GM12878 (cell line): ENCODE data around the gene SCD5. TPM values are rescaled to one million over a fixed set of nuclear protein-coding genes. Genes with fewer than 3 reads are reported as not detected.
A peak's percentile ranks its signal among the peaks of the same experiment; 100 is the strongest.

ENCODE experiments used
- ATAC-seq: fragments of 200-7000 bp; cut with Tn5 transposase; 3 replicates; pipeline ENCODE4 v1.9.1; 2020; ENCODE audit warnings: mild to moderate bottlenecking, moderate library complexity
- BruUV-seq: library from RNA; stranded (reverse); fragments of 400-500 nt; replicated peaks from 2 replicates; lab custom pipeline; 2021; lab: Mats Ljungman, UMichigan
- CTCF ChIA-PET: fragments of 300-600 bp; sonication (Branson Sonifier 250); formaldehyde crosslinking; extraction: SDS; loops from one replicate; lab custom pipeline; 2021; ENCODE audit warnings: inconsistent platforms; lab: Yijun Ruan, JAX
- POLR2A ChIA-PET: fragments of 350-600 bp; formaldehyde crosslinking; extraction: SDS; loops from one replicate; lab custom pipeline; 2021; ENCODE audit warnings: inconsistent platforms; lab: Charles Lee
- RAD21 ChIA-PET: fragments of 300-600 bp; sonication (Branson Sonifier 250); formaldehyde crosslinking; loops from one replicate; lab custom pipeline; 2023; ENCODE audit warnings: antibody characterized with exemption; ENCODE audit not compliant: unreplicated experiment; lab: Charles Lee
- SMC1A ChIA-PET: fragments of 300-600 bp; sonication (Branson Sonifier 250); formaldehyde crosslinking; loops from one replicate; lab custom pipeline; 2023; ENCODE audit not compliant: unreplicated experiment, uncharacterized antibody; lab: Charles Lee
- DNase-seq: peaks from one replicate; pipeline ENCODE4 v3.0.0-alpha.2; 2011; ENCODE audit warnings: low read depth, low spot score
- FAIRE-seq: peaks from 3 replicates; lab custom pipeline; 2011; peaks lifted over from hg19 to GRCh38; lab: Jason Lieb, UNC
- H2AFZ ChIP-seq: 2 replicates; pipeline ENCODE4 v1.6.0; 2011; ENCODE audit warnings: low read depth, low read length, control low read depth; ENCODE audit not compliant: control insufficient read depth
- H3K27ac ChIP-seq: 2 replicates; pipeline ENCODE4 v1.5.1; 2011; ENCODE audit warnings: control low read depth; ENCODE audit not compliant: control insufficient read depth, insufficient read depth
- H3K27me3 ChIP-seq, 2 experiments: replicated peaks in 1 of 2; 2 replicates each; pipeline versions ENCODE4 v1.6.0 to v1.6.1; 2011; ENCODE audit warnings: low read length in 1 of 2; ENCODE audit not compliant: control insufficient read depth in 2 of 2, insufficient read depth in 2 of 2
- H3K36me3 ChIP-seq, 2 experiments: 2 replicates each; pipeline ENCODE4 v1.5.1; 2011; ENCODE audit warnings: low read length in 1 of 2; ENCODE audit not compliant: control insufficient read depth in 2 of 2, insufficient read depth in 2 of 2
- H3K4me1 ChIP-seq: 2 replicates; pipeline ENCODE4 v1.6.1; 2011; ENCODE audit warnings: mild to moderate bottlenecking, low read length, moderate library complexity, mixed read lengths; ENCODE audit not compliant: control insufficient read depth, insufficient read depth
- H3K4me2 ChIP-seq: 2 replicates; pipeline ENCODE4 v1.6.0; 2011; ENCODE audit warnings: control low read depth; ENCODE audit not compliant: control insufficient read depth, insufficient read depth
- H3K4me3 ChIP-seq: fragments of 200-600 bp; sonication (generic); 2 replicates; pipeline ENCODE4 v1.5.1; 2016
- H3K79me2 ChIP-seq: 2 replicates; pipeline ENCODE4 v1.6.0; 2011; ENCODE audit warnings: low read length; ENCODE audit not compliant: control insufficient read depth, insufficient read depth
- H3K9ac ChIP-seq: 2 replicates; pipeline ENCODE4 v1.8.0; 2011; ENCODE audit warnings: low read length, control low read depth, mixed read lengths; ENCODE audit not compliant: control insufficient read depth, insufficient read depth
- H3K9me3 ChIP-seq: replicated peaks from 3 replicates; pipeline ENCODE4 v1.5.1; 2011; ENCODE audit warnings: mild to moderate bottlenecking, low read length; ENCODE audit not compliant: control insufficient read depth, insufficient read depth
- H4K20me1 ChIP-seq: 2 replicates; pipeline ENCODE4 v1.6.0; 2011; ENCODE audit not compliant: control insufficient read depth, insufficient read depth
- ATF3 ChIP-seq: IDR thresholded peaks from 2 replicates; pipeline ENCODE4 v1.6.1; 2011; ENCODE audit warnings: low read depth, mild to moderate bottlenecking, low read length, moderate library complexity, borderline replicate concordance; ENCODE audit errors: extremely low read depth
- CBFB ChIP-seq: IDR thresholded peaks from 2 replicates; pipeline ENCODE4 v1.6.1; 2016; ENCODE audit warnings: antibody characterized with exemption, low read depth
- HDAC6 ChIP-seq: fragments of 200-600 bp; sonication (generic); IDR thresholded peaks from one replicate; pipeline ENCODE4 v1.8.0; 2017; ENCODE audit warnings: antibody characterized with exemption; ENCODE audit not compliant: unreplicated experiment
- IRF5 ChIP-seq: fragments of 450-650 bp; IDR thresholded peaks from 2 replicates; pipeline ENCODE4 v1.6.1; 2017; ENCODE audit warnings: borderline replicate concordance
- JUNB ChIP-seq: IDR thresholded peaks from 2 replicates; pipeline ENCODE4 v1.6.1; 2016; ENCODE audit warnings: antibody characterized with exemption, mild to moderate bottlenecking
- PAX5 ChIP-seq: IDR thresholded peaks from 2 replicates; pipeline ENCODE4 v1.6.1; 2011; ENCODE audit warnings: low read depth, low read length, borderline replicate concordance
- SIN3A ChIP-seq: IDR thresholded peaks from 2 replicates; pipeline ENCODE4 v1.6.1; 2012; ENCODE audit warnings: low read depth, low read length, improper control_type of control experiment
- SRF ChIP-seq, 2 experiments: IDR thresholded peaks; 2 replicates each; pipeline ENCODE4 v1.6.1; 2011; ENCODE audit warnings: low read depth in 2 of 2, low read length in 2 of 2, mild to moderate bottlenecking in 1 of 2, moderate library complexity in 1 of 2
- ZNF274 ChIP-seq: IDR thresholded peaks from one replicate; pipeline ENCODE4 v1.8.0; 2011; ENCODE audit not compliant: insufficient read length, insufficient read depth
- ZNF592 ChIP-seq: fragments of 450-650 bp; IDR thresholded peaks from 2 replicates; pipeline ENCODE4 v1.6.1; 2017; ENCODE audit warnings: mild to moderate bottlenecking, moderate library complexity
- WGBS: methylation state at CpG from one replicate; pipeline ENCODE4 v1.1.6; 2016; ENCODE audit warnings: low lambda C conversion rate; ENCODE audit not compliant: insufficient replicate concordance, insufficient coverage; ENCODE audit errors: missing lambda C conversion rate; 5-methylcytosine and 5-hydroxymethylcytosine counted together
- in situ Hi-C: fragments of 300-500 bp; cut with MboI; formaldehyde crosslinking; loops from 9 replicates; pipeline ENCODE4 v1.14.3; 2018; ENCODE audit warnings: mixed read lengths
- intact Hi-C: fragments of 100-400 bp; cut with micrococcal nuclease; formaldehyde crosslinking; loops from one replicate; pipeline ENCODE4 v1.14.2; 2022; ENCODE audit not compliant: unreplicated experiment
- polyA plus RNA-seq, 11 experiments: library from polyadenylated mRNA; depleted of rRNA in 4 of 11; unstranded in 6 of 11; stranded (reverse) in 5 of 11; fragments of >200 nt; fragmentation: Nextera tagmentation in 4 of 11; fragmentation: Illumina TruSeq in 1 of 11; extraction: Ambion mirVana in 4 of 11; extraction: Trizol in 1 of 11; gene quantifications; 1 replicate in 1 of 11; 2 replicates in 10 of 11; pipeline versions ENCODE4 v1.2.1 to v1.2.3, GENCODE V29; 2011 to 2016; ENCODE audit warnings: inconsistent platforms in 2 of 11, missing spikeins in 2 of 11, low read depth in 1 of 11
- total RNA-seq, 4 experiments: library from RNA; depleted of rRNA in 3 of 4; stranded (reverse); fragments of >200 nt in 3 of 4; fragmentation: Illumina TruSeq in 1 of 4; extraction: Trizol in 1 of 4; gene quantifications; 2 replicates each; pipeline versions ENCODE4 v1.2.1 to v1.2.3, GENCODE V29; 2013 to 2021

The SCD5 gene
- total and polyA plus RNA-seq, 10 of the 15 experiments (the other 5 are each of a cell fraction or from before 2014, with no cell fraction given), result 2.4 to 15.0 (median 4.2) TPM

DNA sequence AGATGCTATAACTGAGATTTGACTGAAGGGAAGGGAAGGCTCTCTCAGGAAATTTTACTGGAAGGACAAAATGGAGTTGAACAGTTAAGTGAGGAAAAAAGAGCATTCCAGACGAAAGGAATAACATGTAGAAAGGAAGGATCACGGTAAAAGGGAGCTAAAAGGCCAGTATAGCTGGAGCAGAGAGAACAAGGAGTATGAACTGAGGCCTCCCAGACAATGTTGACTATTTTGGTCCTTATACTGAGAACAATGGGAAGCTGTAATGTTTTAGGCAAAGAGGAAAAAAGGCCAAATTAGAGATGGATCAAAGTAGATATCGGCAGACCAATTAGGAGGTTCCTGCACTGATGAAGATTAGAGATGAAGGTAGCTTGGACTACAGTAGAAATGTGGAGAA, 26.8 kb upstream of the SCD5 start (continued):
- TF ChIP-seq ZNF592, result no peak
- TF ChIP-seq, all 136 proteins: peak for 0

DNA sequence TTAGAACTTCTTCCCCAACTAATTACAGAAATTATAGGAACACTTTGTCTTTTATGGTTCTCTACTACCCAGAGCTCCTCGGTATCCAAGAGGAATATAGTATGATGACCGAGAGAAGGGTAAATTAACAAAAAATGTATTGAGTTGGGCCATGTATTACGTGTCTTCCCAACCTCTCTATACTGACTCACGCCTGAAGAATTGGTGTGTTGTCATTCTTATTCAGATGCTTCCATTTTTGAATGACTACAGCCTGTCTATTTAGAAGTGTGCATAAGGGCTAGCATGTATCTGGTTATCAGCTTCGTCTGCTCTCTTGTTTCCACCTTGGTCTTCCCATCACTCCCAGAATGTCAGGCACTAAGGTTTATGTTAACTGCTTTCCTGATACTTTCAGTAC, 24.5 kb upstream of the SCD5 start:
- TSS peak; percentile 18 for BruUV-seq
- Histone ChIP-seq H3K9me3 (no peaks in the 10 kb centered on the region), H3K4me1 (no peaks in the 10 kb centered on the region), H2AFZ (no peak overlapping the region), H3K79me2 (no peaks in the 10 kb centered on the region), H3K36me3 (peaks cover 2 to 27% of the 10 kb centered on the region in 2 experiments; a peak in 3 of 4 replicates), H3K4me3 (no peak overlapping the region), H3K27me3 (no peaks in the 10 kb centered on the region), H4K20me1 (no peaks in the 10 kb centered on the region), H3K9ac (no peak overlapping the region), H3K27ac (no peak overlapping the region), H3K4me2 (no peak overlapping the region)
- SMC1A ChIA-PET, result no interaction called here
- RAD21 ChIA-PET, result no interaction called here
- ATAC-seq (no peak), FAIRE-seq (no peak), DNase-seq (no peak)
- in situ Hi-C loops, result no loop called here
- CTCF ChIA-PET, result no interaction called here
- intact Hi-C loops, result no loop called here
- 98% methylated on average over 5 of the region's 5 CpGs for WGBS
- POLR2A ChIA-PET, result interaction anchor here (0.5 kb wide), 2 partner anchors 392 to 403 kb away, joined by 3 to 5 read pairs; no protein-coding TSS in a partner anchor
- TF ChIP-seq HDAC6, result no peak
- TF ChIP-seq PAX5, result no peak
- no peak for TF ChIP-seq SRF (IDR thresholded peaks at IDR 0.05; ENCODE audit: low read depth in 2 of 2, low read length in 2 of 2)
- TF ChIP-seq SIN3A, result no peak
- no peak for TF ChIP-seq CBFB
- TF ChIP-seq ZNF274, result no peak
- TF ChIP-seq IRF5, result no peak
- TF ChIP-seq ZNF592, result no peak
- no peak for TF ChIP-seq ATF3
- no peak for TF ChIP-seq JUNB
